OCI-LY3 (cell line): ENCODE data around the gene ACACA.

ENCODE experiments used
- H2AFZ ChIP-seq: fragments of 200-600, 300-600 bp; shearing (Covaris generic); 2 replicates; pipeline ENCODE4 v1.6.0; 2014; ENCODE audit warnings: antibody characterized with exemption, low read depth, low read length
- H3K27ac ChIP-seq: fragments of 200-600, 300-600 bp; sonication (generic); 2 replicates; pipeline ENCODE4 v1.5.1; 2014; ENCODE audit warnings: mild to moderate bottlenecking, low read length, moderate library complexity, mixed read lengths
- H3K27me3 ChIP-seq: fragments of 200-600, 300-600 bp; sonication (generic); 2 replicates; pipeline ENCODE4 v1.6.1; 2014; ENCODE audit warnings: low read depth, low read length, mixed read lengths
- H3K36me3 ChIP-seq: fragments of 200-600, 300-600 bp; sonication (generic); replicated peaks from 2 replicates; pipeline ENCODE3; 2014; ENCODE audit warnings: low read depth, low read length, mixed read lengths
- H3K4me1 ChIP-seq: fragments of 300-600, 200-600 bp; sonication (generic); 2 replicates; pipeline ENCODE4 v1.6.1; 2014; ENCODE audit warnings: low read length, mixed read lengths
- H3K4me2 ChIP-seq: fragments of 200-600, 300-600 bp; sonication (generic); 2 replicates; pipeline ENCODE4 v1.6.1; 2014; ENCODE audit warnings: low read length, mixed read lengths
- H3K4me3 ChIP-seq: fragments of 300-600, 200-600 bp; sonication (generic); 2 replicates; pipeline ENCODE4 v1.5.1; 2014; ENCODE audit warnings: antibody characterized with exemption, mild to moderate bottlenecking, low read length, moderate library complexity
- H3K79me2 ChIP-seq: fragments of 300-600, 200-600 bp; shearing (Covaris generic); 2 replicates; pipeline ENCODE4 v1.6.1; 2014; ENCODE audit warnings: mild to moderate bottlenecking, low read length, mixed read lengths
- H3K9ac ChIP-seq: fragments of 300-600, 200-600 bp; shearing (Covaris generic); 2 replicates; pipeline ENCODE4 v1.6.0; 2014; ENCODE audit warnings: mild to moderate bottlenecking, low read length, moderate library complexity
- H3K9me3 ChIP-seq: fragments of 200-600, 300-600 bp; shearing (Covaris generic); 2 replicates; pipeline ENCODE4 v1.6.1; 2014; ENCODE audit warnings: low read length, mixed read lengths; ENCODE audit not compliant: insufficient read depth
- H4K20me1 ChIP-seq: fragments of 200-600, 300-600 bp; sonication (generic); 2 replicates; pipeline ENCODE4 v1.6.1; 2016; ENCODE audit warnings: low read length, mixed read lengths; ENCODE audit not compliant: insufficient read depth
- EZH2phosphoT487 ChIP-seq: fragments of 200-600 bp; shearing (Covaris generic); IDR thresholded peaks from 2 replicates; pipeline ENCODE4 v1.6.1; 2018; ENCODE audit warnings: antibody characterized with exemption, mixed run types, low read depth
- TF ChIP-seq, protein P1 (sequence below): fragments of 200-600, 300-600 bp; sonication (generic); IDR thresholded peaks from 2 replicates; pipeline ENCODE4 v1.5.1; 2014; ENCODE audit warnings: antibody characterized with exemption, low read length, low read depth

Gene ACACA

DNA sequence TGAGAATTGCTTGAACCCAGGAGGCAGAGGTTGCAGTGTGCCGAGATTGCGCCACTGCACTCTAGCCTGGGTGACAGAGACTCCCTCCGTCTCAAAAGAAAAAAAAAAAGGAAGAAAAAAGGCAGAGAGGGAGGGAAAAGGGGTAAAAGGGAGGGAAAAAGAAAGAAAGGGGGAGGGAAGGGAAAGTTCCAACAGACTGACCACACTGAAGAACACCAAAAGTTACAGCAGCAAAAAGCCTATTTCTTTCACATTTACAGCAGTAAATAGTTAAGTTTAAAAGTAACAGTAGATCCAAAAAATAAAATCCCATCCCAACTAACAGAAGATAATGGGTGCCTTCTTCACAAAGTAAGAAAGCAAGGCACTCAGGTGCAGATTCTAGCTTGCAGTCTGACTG is 67.8 kb downstream of the ACACA start:
- H3K36me3 ChIP-seq: peaks cover 8% of the 10 kb centered on the region
- H2AFZ ChIP-seq: no peak overlapping the region
- no peak overlapping the region for H3K27ac ChIP-seq
- H4K20me1 ChIP-seq: peaks cover 11% of the 10 kb centered on the region; the same call in 1 of the 2 replicates
- H3K9ac ChIP-seq: no peak overlapping the region
- H3K79me2 ChIP-seq: peaks cover 76% of the 10 kb centered on the region
- no peak overlapping the region for H3K4me2 ChIP-seq
- no peak overlapping the region for H3K4me3 ChIP-seq
- no peaks in the 10 kb centered on the region for H3K27me3 ChIP-seq
- TF ChIP-seq, protein P1, sequence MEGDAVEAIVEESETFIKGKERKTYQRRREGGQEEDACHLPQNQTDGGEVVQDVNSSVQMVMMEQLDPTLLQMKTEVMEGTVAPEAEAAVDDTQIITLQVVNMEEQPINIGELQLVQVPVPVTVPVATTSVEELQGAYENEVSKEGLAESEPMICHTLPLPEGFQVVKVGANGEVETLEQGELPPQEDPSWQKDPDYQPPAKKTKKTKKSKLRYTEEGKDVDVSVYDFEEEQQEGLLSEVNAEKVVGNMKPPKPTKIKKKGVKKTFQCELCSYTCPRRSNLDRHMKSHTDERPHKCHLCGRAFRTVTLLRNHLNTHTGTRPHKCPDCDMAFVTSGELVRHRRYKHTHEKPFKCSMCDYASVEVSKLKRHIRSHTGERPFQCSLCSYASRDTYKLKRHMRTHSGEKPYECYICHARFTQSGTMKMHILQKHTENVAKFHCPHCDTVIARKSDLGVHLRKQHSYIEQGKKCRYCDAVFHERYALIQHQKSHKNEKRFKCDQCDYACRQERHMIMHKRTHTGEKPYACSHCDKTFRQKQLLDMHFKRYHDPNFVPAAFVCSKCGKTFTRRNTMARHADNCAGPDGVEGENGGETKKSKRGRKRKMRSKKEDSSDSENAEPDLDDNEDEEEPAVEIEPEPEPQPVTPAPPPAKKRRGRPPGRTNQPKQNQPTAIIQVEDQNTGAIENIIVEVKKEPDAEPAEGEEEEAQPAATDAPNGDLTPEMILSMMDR: no peak
- no peak for TF ChIP-seq EZH2phosphoT487
- H3K9me3 ChIP-seq: no peaks in the 10 kb centered on the region
- no peaks in the 10 kb centered on the region for H3K4me1 ChIP-seq

- no peak overlapping the region for H3K27ac ChIP-seq
- H3K4me2 ChIP-seq: no peak overlapping the region
- TF ChIP-seq, protein P1: no peak
- no peak for TF ChIP-seq EZH2phosphoT487
- no peaks in the 10 kb centered on the region for H3K27me3 ChIP-seq
- H2AFZ ChIP-seq: no peak overlapping the region
- peaks cover 21% of the 10 kb centered on the region for H3K36me3 ChIP-seq
- H3K9ac ChIP-seq: no peak overlapping the region
- H3K9me3 ChIP-seq: no peaks in the 10 kb centered on the region
- no peak overlapping the region for H3K4me3 ChIP-seq
- peaks cover 21% of the 10 kb centered on the region for H3K79me2 ChIP-seq
- H4K20me1 ChIP-seq: no peaks in the 10 kb centered on the region
- no peaks in the 10 kb centered on the region for H3K4me1 ChIP-seq
Measured at GRCh38 chr17:37327341-37328090, 79.1 kb downstream of the ACACA start.

DNA sequence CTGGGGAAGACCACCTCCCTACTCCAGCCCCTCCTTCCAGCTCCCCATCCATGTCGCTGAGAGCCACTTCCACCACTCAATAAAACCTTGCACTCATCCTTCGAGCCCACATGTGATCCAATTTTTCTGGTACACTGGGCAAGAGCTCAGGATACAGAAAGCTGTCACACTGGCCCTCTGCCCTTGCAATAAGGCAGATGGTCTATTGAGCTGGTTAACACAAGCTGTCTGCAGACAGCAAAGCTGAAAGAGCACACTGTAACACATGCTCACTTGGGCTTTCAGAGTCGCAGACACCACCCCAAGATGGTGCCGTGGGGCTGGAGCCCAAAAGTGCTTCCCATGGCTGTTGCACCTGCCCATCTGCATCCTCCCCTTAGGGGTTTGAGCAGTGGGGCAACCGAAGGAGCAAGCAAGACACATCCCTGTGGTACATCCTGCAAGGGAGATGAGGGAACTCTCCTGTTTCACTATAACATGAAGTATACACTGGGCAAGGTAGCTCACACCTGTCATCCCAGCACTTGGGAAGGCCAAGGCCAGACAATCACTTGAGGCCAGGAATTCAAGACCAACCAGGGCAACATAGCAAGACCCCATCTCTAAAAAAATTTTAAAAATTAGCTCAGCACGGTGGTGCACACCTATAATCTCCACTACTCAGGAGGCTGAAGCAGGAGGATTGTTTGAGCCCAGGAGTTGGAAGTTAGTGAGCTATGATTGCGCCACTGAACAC is 83.6 kb downstream of the ACACA start:
- no peak overlapping the region for H3K27ac ChIP-seq
- peaks cover 11% of the 10 kb centered on the region; the same call in 1 of the 2 replicates for H3K79me2 ChIP-seq
- TF ChIP-seq EZH2phosphoT487: no peak
- TF ChIP-seq, protein P1: no peak

DNA sequence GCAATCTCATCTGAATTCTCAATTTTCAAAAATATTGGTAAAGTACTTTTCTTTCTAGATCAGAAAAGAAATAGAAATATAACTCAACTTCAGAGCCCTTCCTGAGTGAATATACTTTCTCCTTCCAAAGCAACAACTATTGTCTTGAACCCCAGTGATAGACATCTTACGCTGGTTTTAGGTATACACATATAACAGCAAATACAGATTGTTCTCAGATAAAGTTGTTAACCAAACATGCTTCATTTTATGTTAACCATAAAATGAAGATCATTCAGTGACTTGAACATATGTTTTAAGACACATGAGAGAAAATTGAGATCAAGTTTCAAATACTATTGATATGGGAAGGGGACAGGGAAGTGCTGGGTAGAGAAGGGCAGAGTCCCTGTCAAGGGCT is 84.5 kb downstream of the ACACA start:
- H3K9me3 ChIP-seq: no peaks in the 10 kb centered on the region
- no peaks in the 10 kb centered on the region for H3K27me3 ChIP-seq
- no peak overlapping the region for H3K27ac ChIP-seq
- H3K79me2 ChIP-seq: peaks cover 11% of the 10 kb centered on the region; the same call in 1 of the 2 replicates
- peaks cover 4% of the 10 kb centered on the region; the same call in 1 of the 2 replicates for H3K4me1 ChIP-seq
- H3K36me3 ChIP-seq: peaks cover 9% of the 10 kb centered on the region
- TF ChIP-seq, protein P1: no peak
- TF ChIP-seq EZH2phosphoT487: no peak
- no peaks in the 10 kb centered on the region for H4K20me1 ChIP-seq
- no peak overlapping the region for H2AFZ ChIP-seq
- H3K4me3 ChIP-seq: no peak overlapping the region
- H3K9ac ChIP-seq: no peak overlapping the region
- no peak overlapping the region for H3K4me2 ChIP-seq

More for the DNA sequence above, 83.6 kb downstream of the ACACA start:
- Histone ChIP-seq H3K9ac (no peak overlapping the region), H3K4me2 (no peak overlapping the region), H3K9me3 (no peaks in the 10 kb centered on the region), H4K20me1 (no peaks in the 10 kb centered on the region), H3K4me3 (no peak overlapping the region), H3K4me1 (peaks cover 4% of the 10 kb centered on the region; the same call in 1 of the 2 replicates), H3K27me3 (no peaks in the 10 kb centered on the region), H3K36me3 (peaks cover 13% of the 10 kb centered on the region), H2AFZ (no peak overlapping the region)
